HCT116 (cell line): Measurements from ENCODE around the gene SLC44A1. TPM values are rescaled to one million over a fixed set of nuclear protein-coding genes. Genes with fewer than 3 reads are reported as not detected.

ENCODE experiments used
- ATAC-seq: fragments of 200-7000 bp; cut with Tn5 transposase; 2 replicates; pipeline ENCODE4 v1.9.1; 2020; ENCODE audit warnings: mild to moderate bottlenecking, moderate library complexity
- BruUV-seq: library from RNA; stranded (reverse); fragments of 400-500 nt; replicated peaks from 2 replicates; lab custom pipeline; 2021; lab: Mats Ljungman, UMichigan
- CTCF ChIA-PET: fragments of 300-600 bp; sonication (Branson Sonifier 250); formaldehyde crosslinking; loops from one replicate; lab custom pipeline; 2021; ENCODE audit warnings: antibody characterized with exemption; lab: Charles Lee
- POLR2A ChIA-PET: fragments of 300-600, 350-600 bp; sonication (Branson Sonifier 250); formaldehyde crosslinking; loops from one replicate; lab custom pipeline; 2021; ENCODE audit warnings: antibody characterized with exemption; lab: Charles Lee
- RAD21 ChIA-PET, 2 experiments: fragments of 300-600 bp; sonication (Branson Sonifier 250); formaldehyde crosslinking; loops; one replicate each; lab custom pipeline; 2023; ENCODE audit warnings: low total read pairs in 2 of 2; ENCODE audit not compliant: uncharacterized antibody in 2 of 2, unreplicated experiment in 2 of 2, low non-redundant PET in 1 of 2; lab: Charles Lee
- DNase-seq: peaks from one replicate; pipeline ENCODE4 v3.0.0-alpha.2; 2010; ENCODE audit warnings: low read depth, low spot score
- H2AFZ ChIP-seq: fragments of 200-600 bp; shearing (Covaris generic), sonication (generic); 2 replicates; pipeline ENCODE4 v1.6.1; 2017; ENCODE audit warnings: low read depth, mixed run types, mixed read lengths, antibody characterized with exemption, low read length; ENCODE audit not compliant: poor library complexity, severe bottlenecking
- H3K27ac ChIP-seq: 2 replicates; pipeline ENCODE4 v1.5.1; 2012; ENCODE audit warnings: low read depth, low read length
- H3K27me3 ChIP-seq: fragments of 200-600 bp; sonication (generic); 2 replicates; pipeline ENCODE4 v1.6.1; 2016; ENCODE audit warnings: mixed run types, low read length, mixed read lengths; ENCODE audit not compliant: insufficient read depth
- H3K36me3 ChIP-seq, 2 experiments: fragments of 200-500 bp in 1 of 2; fragments of 200-600 bp in 1 of 2; sonication (Bioruptor generic) in 1 of 2; sonication (generic) in 1 of 2; 2 replicates each; pipeline versions ENCODE4 v1.5.1 to v1.6.1; 2014 to 2016; ENCODE audit warnings: low read length in 2 of 2, inconsistent platforms in 1 of 2, mixed read lengths in 1 of 2, mixed run types in 1 of 2; ENCODE audit not compliant: insufficient read depth in 2 of 2, control insufficient read depth in 1 of 2
- H3K4me1 ChIP-seq, 2 experiments: fragments of 200-600 bp in 1 of 2; sonication (generic) in 1 of 2; 2 replicates each; pipeline versions ENCODE4 v1.5.1 to v1.6.1; 2012 to 2017; ENCODE audit warnings: low read length in 2 of 2, inconsistent platforms in 1 of 2, mild to moderate bottlenecking in 1 of 2, mixed read lengths in 1 of 2, mixed run types in 1 of 2, moderate library complexity in 1 of 2; ENCODE audit not compliant: insufficient read depth in 2 of 2, control insufficient read depth in 1 of 2
- H3K4me2 ChIP-seq: fragments of 200-600 bp; sonication (generic); 2 replicates; pipeline ENCODE4 v1.6.1; 2017; ENCODE audit warnings: mixed run types, low read length, mixed read lengths
- H3K4me3 ChIP-seq, 2 experiments: fragments of 200-600 bp in 1 of 2; sonication (generic) in 1 of 2; replicated peaks in 1 of 2; 2 replicates each; pipeline ENCODE4 v1.5.1; 2011 to 2016; ENCODE audit warnings: low read length in 2 of 2, control low read depth in 1 of 2, low read depth in 1 of 2, mild to moderate bottlenecking in 1 of 2, mixed read lengths in 1 of 2, mixed run types in 1 of 2
- H3K79me2 ChIP-seq: fragments of 200-600 bp; sonication (generic); 2 replicates; pipeline ENCODE4 v1.6.1; 2017; ENCODE audit warnings: mild to moderate bottlenecking, mixed run types, low read length, moderate library complexity, mixed read lengths; ENCODE audit not compliant: insufficient read depth
- H3K9ac ChIP-seq: fragments of 200-600 bp; sonication (generic); 2 replicates; pipeline ENCODE4 v1.6.1; 2016; ENCODE audit warnings: low read length, mixed read lengths
- H3K9me2 ChIP-seq: fragments of 200-600 bp; sonication (generic), shearing (Covaris generic); 2 replicates; pipeline ENCODE4 v1.6.1; 2017; ENCODE audit warnings: mixed run types, mild to moderate bottlenecking, moderate library complexity; ENCODE audit not compliant: insufficient read depth
- H3K9me3 ChIP-seq, 2 experiments: fragments of 200-500 bp in 1 of 2; fragments of 200-600 bp in 1 of 2; sonication (Bioruptor generic) in 1 of 2; sonication (generic) in 1 of 2; 2 replicates each; pipeline ENCODE4 v1.6.1; 2014 to 2017; ENCODE audit warnings: low read length in 2 of 2, mixed read lengths in 2 of 2, inconsistent platforms in 1 of 2, low read depth in 1 of 2, mild to moderate bottlenecking in 1 of 2, mixed run types in 1 of 2, moderate library complexity in 1 of 2; ENCODE audit not compliant: control insufficient read depth in 1 of 2, insufficient read depth in 1 of 2
- H4K20me1 ChIP-seq: fragments of 200-600 bp; sonication (generic), shearing (Covaris generic); 2 replicates; pipeline ENCODE4 v1.6.1; 2017; ENCODE audit warnings: mixed run types, mild to moderate bottlenecking, moderate library complexity; ENCODE audit not compliant: insufficient read depth
- CBX3 ChIP-seq: IDR thresholded peaks from 2 replicates; pipeline ENCODE4 v1.6.1; 2012; ENCODE audit warnings: low read depth
- EZH2 ChIP-seq: fragments of 200-600 bp; sonication (generic); IDR thresholded peaks from 2 replicates; pipeline ENCODE4 v1.6.1; 2017; ENCODE audit warnings: antibody characterized with exemption, mixed run types
- MAX ChIP-seq: IDR thresholded peaks from 2 replicates; pipeline ENCODE4 v1.6.1; 2012
- POLR2A ChIP-seq: IDR thresholded peaks from 2 replicates; pipeline ENCODE4 v1.7.0; 2011; ENCODE audit warnings: borderline replicate concordance; ENCODE audit not compliant: insufficient read depth, insufficient read length; ENCODE audit errors: extremely low read depth
- RAD21 ChIP-seq: IDR thresholded peaks from 2 replicates; pipeline ENCODE4 v1.6.1; 2012; ENCODE audit warnings: low read depth, mild to moderate bottlenecking
- REST ChIP-seq: IDR thresholded peaks from 2 replicates; pipeline ENCODE4 v1.6.1; 2012; ENCODE audit warnings: low read depth
- SIN3A ChIP-seq: IDR thresholded peaks from 2 replicates; pipeline ENCODE4 v1.6.1; 2012; ENCODE audit warnings: low read depth
- SRF ChIP-seq: IDR thresholded peaks from 2 replicates; pipeline ENCODE4 v1.6.1; 2012; ENCODE audit warnings: low read depth
- TCF7L2 ChIP-seq: IDR thresholded peaks from 2 replicates; pipeline ENCODE4 v1.7.0; 2011; ENCODE audit warnings: borderline replicate concordance, inconsistent platforms; ENCODE audit not compliant: insufficient read depth, insufficient read length; ENCODE audit errors: extremely low read depth
- intact Hi-C: fragments of 100-400 bp; cut with micrococcal nuclease; formaldehyde crosslinking; loops from 2 replicates; pipeline ENCODE4 v1.10.0; 2022
- total RNA-seq: library from RNA; stranded (reverse); gene quantifications from one replicate; pipeline ENCODE4 v1.2.1, GENCODE V29; 2021; ENCODE audit not compliant: unreplicated experiment

Gene SLC44A1
- total RNA-seq, 1 experiment from 2014 or later, result 44.1 TPM

DNA sequence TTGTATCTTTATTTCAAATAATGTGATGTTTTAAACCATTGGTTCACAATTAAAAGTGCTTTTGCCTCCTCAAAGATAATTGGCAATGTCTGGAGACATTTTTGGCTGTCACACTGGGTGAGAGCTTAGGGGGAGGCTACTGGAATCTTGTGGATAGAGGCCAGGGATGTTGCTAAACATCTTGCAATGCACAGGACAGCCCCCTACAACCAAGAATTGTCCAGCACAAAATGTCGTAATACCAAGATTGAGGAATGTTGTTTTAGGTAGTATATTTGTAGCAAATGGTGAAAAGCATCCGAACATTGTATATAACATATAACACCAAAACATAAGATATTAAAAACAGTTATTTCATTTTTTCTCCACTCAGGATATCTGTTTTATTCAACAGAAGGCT, 99.8 kb downstream of the SLC44A1 start:
- ATAC-seq (no peak), DNase-seq (no peak)
- intact Hi-C loops, result no loop called here
- Histone ChIP-seq H3K36me3 (no peaks in the 10 kb centered on the region), H3K27ac (no peak overlapping the region), H3K9me3 (no peaks in the 10 kb centered on the region), H3K4me1 (no peaks in the 10 kb centered on the region), H3K9ac (no peak overlapping the region), H2AFZ (no peak overlapping the region), H4K20me1 (no peaks in the 10 kb centered on the region), H3K4me3 (no peak overlapping the region), H3K27me3 (no peaks in the 10 kb centered on the region), H3K4me2 (no peak overlapping the region), H3K79me2 (no peaks in the 10 kb centered on the region)
- RAD21 ChIA-PET, result no interaction called here
- no peak for TF ChIP-seq REST
- TF ChIP-seq SIN3A, result no peak
- no peak for TF ChIP-seq EZH2
- TF ChIP-seq POLR2A, result no peak
- no peak for TF ChIP-seq MAX
- no peak for TF ChIP-seq CBX3
- no peak for TF ChIP-seq SRF
- TF ChIP-seq RAD21, result no peak
- TF ChIP-seq TCF7L2, result no peak
- TF ChIP-seq, all 23 proteins: peak for 0
- no peaks in the 10 kb centered on the region for H3K9me2 ChIP-seq
- CTCF ChIA-PET, result no interaction called here
- POLR2A ChIA-PET, result no interaction called here
- no TSS peak for BruUV-seq
